Nephron progenitor cell (in vitro differentiated cells): ENCODE data around the gene NBEAL1.
"Not testable (repeated sequence)": the region's sequence is repeated elsewhere in the genome, so short reads cannot be mapped to it uniquely, and the experiment has no call there.

Source experiments
- DNase-seq: peaks from one replicate; pipeline ENCODE4 v3.0.0; 2021
- H3K27ac Mint-ChIP-seq: 2 replicates; pipeline ENCODE4 v1.8.0; 2021; ENCODE audit warnings: mild to moderate bottlenecking, moderate library complexity, mixed read lengths
- H3K27me3 Mint-ChIP-seq: 2 replicates; pipeline ENCODE4 v1.8.0; 2021; ENCODE audit warnings: mild to moderate bottlenecking, low read depth, mixed read lengths; ENCODE audit not compliant: poor library complexity
- H3K36me3 Mint-ChIP-seq: 2 replicates; pipeline ENCODE4 v1.8.0; 2021; ENCODE audit warnings: low read depth, mixed read lengths
- H3K4me1 Mint-ChIP-seq: 2 replicates; pipeline ENCODE4 v1.8.0; 2021; ENCODE audit warnings: mixed read lengths
- H3K4me3 Mint-ChIP-seq: 2 replicates; pipeline ENCODE4 v1.8.0; 2021; ENCODE audit warnings: mild to moderate bottlenecking, moderate library complexity, mixed read lengths
- H3K9me3 Mint-ChIP-seq: 2 replicates; pipeline ENCODE4 v1.8.0; 2021; ENCODE audit warnings: mild to moderate bottlenecking, moderate library complexity, mixed read lengths
- CTCF ChIP-seq: fragments of 200-600 bp; sonication (generic); IDR thresholded peaks from 2 replicates; pipeline ENCODE4 v1.5.0; 2021; ENCODE audit warnings: antibody characterized with exemption

NBEAL1 gene

DNA sequence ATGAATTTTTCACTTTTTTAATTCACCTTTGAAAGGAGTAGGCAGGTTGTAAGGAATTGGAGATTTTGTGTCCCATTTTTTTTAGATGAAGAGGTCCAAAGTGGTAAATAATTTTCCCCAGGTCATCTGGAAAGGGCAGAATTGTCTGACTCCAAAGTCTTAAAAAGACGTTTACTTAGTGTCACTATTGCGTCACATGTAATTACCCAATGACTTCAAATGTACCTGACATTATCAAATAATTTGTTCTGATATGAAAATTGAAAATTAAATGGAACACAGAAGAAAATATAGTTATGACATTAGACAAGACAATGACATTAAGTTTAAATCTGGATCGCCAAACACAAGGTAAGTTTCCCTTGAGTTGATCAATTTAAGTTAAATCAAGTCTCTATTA, 24.2 kb upstream of the NBEAL1 start:
- no peaks in the 10 kb centered on the region for H3K9me3 Mint-ChIP-seq
- no peaks in the 10 kb centered on the region for H3K36me3 Mint-ChIP-seq
- no peak for DNase-seq
- peaks cover 8% of the 10 kb centered on the region for H3K4me1 Mint-ChIP-seq
- TF ChIP-seq CTCF, result no peak
- H3K4me3 Mint-ChIP-seq, result no peak overlapping the region
- no peaks in the 10 kb centered on the region for H3K27me3 Mint-ChIP-seq
- no peak overlapping the region for H3K27ac Mint-ChIP-seq

GRCh38 chr2:202997113-202997512, 17.6 kb upstream of the NBEAL1 start:
- not testable (repeated sequence) for H3K36me3 Mint-ChIP-seq, H3K9me3 Mint-ChIP-seq, H3K27ac Mint-ChIP-seq, DNase-seq, H3K4me1 Mint-ChIP-seq, H3K27me3 Mint-ChIP-seq, H3K4me3 Mint-ChIP-seq

GRCh38 chr2:203002054-203002821, 12.4 kb upstream of the NBEAL1 start:
- no peaks in the 10 kb centered on the region for H3K9me3 Mint-ChIP-seq
- no peak overlapping the region for H3K4me3 Mint-ChIP-seq
- no peak overlapping the region for H3K27ac Mint-ChIP-seq
- H3K27me3 Mint-ChIP-seq, result peaks cover 4% of the 10 kb centered on the region
- no peaks in the 10 kb centered on the region for H3K36me3 Mint-ChIP-seq
- TF ChIP-seq CTCF, result no peak
- H3K4me1 Mint-ChIP-seq, result no peaks in the 10 kb centered on the region
- DNase-seq, result no peak

- H3K27me3 Mint-ChIP-seq, result peaks cover 4% of the 10 kb centered on the region
- H3K36me3 Mint-ChIP-seq, result peaks cover 2% of the 10 kb centered on the region
- H3K4me3 Mint-ChIP-seq, result no peak overlapping the region
- H3K4me1 Mint-ChIP-seq, result no peaks in the 10 kb centered on the region
- H3K27ac Mint-ChIP-seq, result peak overlapping the region; percentile 73
- H3K9me3 Mint-ChIP-seq, result peaks cover 2% of the 10 kb centered on the region
- no peak for TF ChIP-seq CTCF
- DNase-seq, result no peak
Measured at GRCh38 chr2:203003716-203004115, 11.0 kb upstream of the NBEAL1 start.

GRCh38 chr2:203016716-203017115, 2.0 kb downstream of the NBEAL1 start:
- Mint-ChIP-seq H3K27ac (no peak overlapping the region), H3K36me3 (no peaks in the 10 kb centered on the region), H3K27me3 (peaks cover 3% of the 10 kb centered on the region), H3K4me1 (peaks cover 46% of the 10 kb centered on the region), H3K9me3 (no peaks in the 10 kb centered on the region), H3K4me3 (peak overlapping the region; percentile 70)
- no peak for TF ChIP-seq CTCF
- DNase-seq, result no peak

DNA sequence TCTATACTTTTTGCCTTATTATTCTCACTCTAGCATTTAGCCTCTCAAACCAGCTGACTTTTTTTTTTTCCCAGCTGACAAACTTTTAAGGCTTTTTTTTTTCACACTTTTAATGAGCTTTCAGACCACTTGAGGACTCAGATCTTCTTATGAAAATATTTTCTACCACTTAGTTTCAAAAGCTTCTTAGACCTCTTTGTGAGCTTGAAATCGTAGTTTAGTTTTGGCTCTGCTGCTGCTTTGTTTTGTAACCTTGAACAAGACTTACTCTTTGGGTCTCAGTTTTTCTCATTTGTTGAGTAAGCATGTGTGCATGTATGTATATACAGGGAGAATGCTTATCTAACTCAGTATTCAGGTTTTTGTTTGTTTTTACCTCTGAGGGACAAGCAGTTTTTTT, 3.5 kb downstream of the NBEAL1 start:
- peaks cover 3% of the 10 kb centered on the region for H3K27me3 Mint-ChIP-seq
- peak overlapping the region; percentile 77 for H3K4me3 Mint-ChIP-seq
- TF ChIP-seq CTCF, result no peak
- H3K36me3 Mint-ChIP-seq, result no peaks in the 10 kb centered on the region
- DNase-seq, result no peak
- H3K4me1 Mint-ChIP-seq, result peaks cover 46% of the 10 kb centered on the region
- no peaks in the 10 kb centered on the region for H3K9me3 Mint-ChIP-seq
- H3K27ac Mint-ChIP-seq, result no peak overlapping the region
